AG04449 (cell line): Measurements from ENCODE around the gene DPF3.

ENCODE experiments used
- CTCF ChIA-PET: fragments of 350-600 bp; formaldehyde crosslinking; extraction: SDS; loops from one replicate; lab custom pipeline; 2021; ENCODE audit warnings: antibody characterized with exemption; lab: Yijun Ruan, JAX
- POLR2A ChIA-PET: fragments of 400-600, 350-600 bp; formaldehyde crosslinking; extraction: SDS; loops from one replicate; lab custom pipeline; 2020; ENCODE audit warnings: antibody characterized with exemption, inconsistent platforms; lab: Yijun Ruan, JAX
- DNase-seq: peaks from one replicate; pipeline ENCODE4 v3.0.0-alpha.2; 2010; ENCODE audit warnings: low read depth, low spot score
- H3K4me3 ChIP-seq: 2 replicates; pipeline ENCODE4 v1.5.1; 2011; ENCODE audit warnings: low read depth, mild to moderate bottlenecking, control low read depth, low read length
- TF ChIP-seq, protein P1 (sequence below): IDR thresholded peaks from one replicate; pipeline ENCODE4 v1.5.1; 2011; ENCODE audit warnings: mild to moderate bottlenecking, moderate library complexity, low read length, control low read depth, inconsistent platforms; ENCODE audit not compliant: insufficient read depth; ENCODE audit errors: missing control alignments

DPF3 gene

DNA sequence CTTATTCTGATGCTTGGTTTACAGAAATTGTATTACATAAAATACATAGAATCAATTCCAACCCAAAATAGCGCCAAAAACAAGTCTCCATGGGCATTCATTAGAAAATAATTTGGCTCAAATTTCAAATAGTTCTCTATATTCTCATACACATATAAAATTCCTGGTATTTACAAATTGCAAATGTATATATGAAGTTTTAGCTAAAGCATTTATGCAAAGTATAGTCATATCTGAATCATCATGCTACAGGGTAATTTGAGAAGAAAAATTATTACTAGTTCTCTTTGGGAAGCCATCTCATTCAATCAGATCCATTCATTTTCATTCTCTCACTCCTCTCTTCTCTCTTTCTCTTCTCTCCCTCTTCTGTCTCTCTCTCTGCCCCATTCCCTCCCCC lies 257.8 kb downstream of the DPF3 start:
- POLR2A ChIA-PET = no interaction called here
- CTCF ChIA-PET = interaction anchor here (0.7 to 1.4 kb wide), 6 partner anchors 9 to 313 kb away, joined by 3 to 4 read pairs (median 3); no protein-coding TSS in a partner anchor
- DNase-seq = no peak
- TF ChIP-seq, protein P1, sequence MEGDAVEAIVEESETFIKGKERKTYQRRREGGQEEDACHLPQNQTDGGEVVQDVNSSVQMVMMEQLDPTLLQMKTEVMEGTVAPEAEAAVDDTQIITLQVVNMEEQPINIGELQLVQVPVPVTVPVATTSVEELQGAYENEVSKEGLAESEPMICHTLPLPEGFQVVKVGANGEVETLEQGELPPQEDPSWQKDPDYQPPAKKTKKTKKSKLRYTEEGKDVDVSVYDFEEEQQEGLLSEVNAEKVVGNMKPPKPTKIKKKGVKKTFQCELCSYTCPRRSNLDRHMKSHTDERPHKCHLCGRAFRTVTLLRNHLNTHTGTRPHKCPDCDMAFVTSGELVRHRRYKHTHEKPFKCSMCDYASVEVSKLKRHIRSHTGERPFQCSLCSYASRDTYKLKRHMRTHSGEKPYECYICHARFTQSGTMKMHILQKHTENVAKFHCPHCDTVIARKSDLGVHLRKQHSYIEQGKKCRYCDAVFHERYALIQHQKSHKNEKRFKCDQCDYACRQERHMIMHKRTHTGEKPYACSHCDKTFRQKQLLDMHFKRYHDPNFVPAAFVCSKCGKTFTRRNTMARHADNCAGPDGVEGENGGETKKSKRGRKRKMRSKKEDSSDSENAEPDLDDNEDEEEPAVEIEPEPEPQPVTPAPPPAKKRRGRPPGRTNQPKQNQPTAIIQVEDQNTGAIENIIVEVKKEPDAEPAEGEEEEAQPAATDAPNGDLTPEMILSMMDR = no peak
- H3K4me3 ChIP-seq = no peak overlapping the region

GRCh38 chr14:72634691-72635616 lies 258.9 kb downstream of the DPF3 start:
- no peak for DNase-seq
- no peak overlapping the region for H3K4me3 ChIP-seq
- POLR2A ChIA-PET = no interaction called here
- TF ChIP-seq, protein P1 = no peak
- CTCF ChIA-PET = interaction anchor here (0.9 to 1.6 kb wide), 7 partner anchors 10 to 269 kb away, joined by 3 to 6 read pairs (median 3); no protein-coding TSS in a partner anchor

DNA sequence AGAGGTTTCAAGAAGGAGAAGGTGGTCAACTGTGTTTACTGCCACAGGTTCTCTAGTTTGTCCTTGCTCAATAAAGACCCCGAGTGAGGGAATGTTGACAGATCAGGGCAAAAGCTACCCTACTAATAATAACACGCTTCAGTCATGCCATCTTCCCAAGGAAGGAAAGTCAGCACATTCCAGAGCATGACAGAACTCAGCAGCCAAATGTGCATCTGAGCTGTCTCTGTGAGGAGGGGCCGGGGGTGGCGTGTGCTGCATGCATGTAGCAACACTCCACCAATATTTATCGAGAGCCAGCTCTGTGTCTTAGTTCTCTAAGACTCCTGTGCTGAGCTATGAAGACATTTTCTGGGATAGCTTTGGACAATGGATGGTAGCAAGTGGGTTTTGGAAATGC lies 260.4 kb downstream of the DPF3 start:
- TF ChIP-seq, protein P1 = no peak
- ChIA-PET POLR2A (no interaction called here), CTCF (interaction anchor here (1.0 to 1.6 kb wide), 5 partner anchors 11 to 271 kb away, joined by 3 to 6 read pairs (median 4); no protein-coding TSS in a partner anchor)
- no peak overlapping the region for H3K4me3 ChIP-seq
- DNase-seq = no peak

- TF ChIP-seq, protein P1 = no peak
- POLR2A ChIA-PET = no interaction called here
These were observed 261.2 kb downstream of the DPF3 start for GRCh38 chr14:72632727-72633126.

DNA sequence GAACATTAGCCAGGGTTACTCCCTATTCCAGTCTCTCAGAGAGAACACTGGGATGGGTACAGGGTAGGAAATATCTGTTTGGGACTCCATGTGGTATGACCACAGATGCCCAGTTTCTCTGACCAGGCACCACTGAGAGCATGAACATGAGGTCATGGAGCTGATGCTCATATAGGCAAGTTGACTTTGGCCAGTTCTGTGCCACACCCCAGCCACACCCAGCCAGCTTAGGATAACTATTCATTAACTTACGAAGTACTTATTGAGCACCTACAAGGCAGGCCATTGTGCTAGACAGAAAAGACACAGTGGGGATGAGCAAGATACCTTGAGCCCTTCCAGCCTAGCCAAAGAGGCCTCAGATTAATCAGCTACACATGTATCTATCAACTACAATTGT lies 262.5 kb downstream of the DPF3 start:
- CTCF ChIA-PET = interaction anchor here (0.6 to 2.1 kb wide), 4 partner anchors 11 to 277 kb away, joined by 3 to 5 read pairs (median 4); no protein-coding TSS in a partner anchor
- POLR2A ChIA-PET = no interaction called here
- DNase-seq = no peak
- no peak overlapping the region for H3K4me3 ChIP-seq
- TF ChIP-seq, protein P1 = no peak

More at GRCh38 chr14:72632727-72633126, 261.2 kb downstream of the DPF3 start:
- DNase-seq = no peak
- no peak overlapping the region for H3K4me3 ChIP-seq
- CTCF ChIA-PET = interaction anchor here (1.2 to 1.5 kb wide), 2 partner anchors 20 to 25 kb away, joined by 3 to 4 read pairs; no protein-coding TSS in a partner anchor

DNA sequence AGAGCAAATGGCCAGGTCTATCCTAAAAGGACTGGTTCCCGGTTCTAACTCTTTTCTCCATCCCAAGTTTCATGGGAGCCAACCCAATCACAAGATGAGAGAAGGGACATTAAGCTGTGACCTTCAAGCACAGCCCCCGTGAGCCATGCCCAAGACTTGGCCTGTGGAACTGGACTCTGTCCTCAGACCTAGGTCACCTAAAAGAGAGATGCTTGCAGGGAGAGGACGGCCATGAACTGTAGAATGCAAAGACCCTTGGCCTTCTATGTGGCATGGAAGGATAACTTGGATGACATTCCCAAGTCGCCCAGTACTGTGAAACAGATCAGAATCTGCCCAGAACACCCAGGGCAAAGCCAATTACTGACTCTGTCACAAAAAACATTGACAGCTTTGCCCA lies 263.5 kb downstream of the DPF3 start:
- ChIA-PET POLR2A (no interaction called here), CTCF (interaction anchor here (0.8 to 2.1 kb wide), 3 partner anchors 12 to 116 kb away, joined by 4 to 5 read pairs (median 5); no protein-coding TSS in a partner anchor)

More for the DNA sequence above, 263.5 kb downstream of the DPF3 start:
- no peak overlapping the region for H3K4me3 ChIP-seq
- no peak for DNase-seq
- TF ChIP-seq, protein P1 = no peak
